ENCODE results near the gene C14orf119. TPM values are rescaled to one million over a fixed set of nuclear protein-coding genes. Genes with fewer than 3 reads are reported as not detected.
A peak's percentile ranks its signal among the peaks of the same experiment; 100 is the strongest.

C14orf119 gene
- total RNA-seq, 2 donors from 2014 or later: 10.5 to 11.6 TPM

GRCh38 chr14:23086565-23086964 lies 8.7 kb upstream of the C14orf119 start:
- DNase-seq: no peak
- H3K4me1 Mint-ChIP-seq: peaks cover 21% of the 10 kb centered on the region
- H3K9me3 ChIP-seq (ENCODE audit: control insufficient read depth, low read length, poor library complexity, severe bottlenecking): no peaks in the 10 kb centered on the region
- no peak for ATAC-seq
- H3K4me3 Mint-ChIP-seq: no peak overlapping the region
- no peaks in the 10 kb centered on the region for H3K27me3 Mint-ChIP-seq
- peak overlapping the region; percentile 74 for H3K27ac Mint-ChIP-seq
- peaks cover 8% of the 10 kb centered on the region for H3K36me3 Mint-ChIP-seq (ENCODE audit: low read depth)

- DNase-seq: no peak
- no peaks in the 10 kb centered on the region for H3K9me3 ChIP-seq (ENCODE audit: control insufficient read depth, low read length, poor library complexity, severe bottlenecking)
- ATAC-seq: no peak
- Mint-ChIP-seq H3K4me3 (no peak overlapping the region), H3K4me1 (peaks cover 32% of the 10 kb centered on the region), H3K36me3 (ENCODE audit: low read depth) (peaks cover 8% of the 10 kb centered on the region), H3K27me3 (no peaks in the 10 kb centered on the region), H3K27ac (peak overlapping the region; percentile 11)
Measured at GRCh38 chr14:23089498-23090253, 5.6 kb upstream of the C14orf119 start.

GRCh38 chr14:23090254-23090636 lies 5.1 kb upstream of the C14orf119 start:
- no peak overlapping the region for H3K4me3 Mint-ChIP-seq
- H3K9me3 ChIP-seq (ENCODE audit: control insufficient read depth, low read length, poor library complexity, severe bottlenecking): no peaks in the 10 kb centered on the region
- no peak for DNase-seq
- H3K36me3 Mint-ChIP-seq (ENCODE audit: low read depth): peaks cover 6% of the 10 kb centered on the region
- no peaks in the 10 kb centered on the region for H3K27me3 Mint-ChIP-seq
- no peak for ATAC-seq
- H3K27ac Mint-ChIP-seq: no peak overlapping the region
- H3K4me1 Mint-ChIP-seq: peaks cover 32% of the 10 kb centered on the region

GRCh38 chr14:23091294-23092225 lies 3.7 kb upstream of the C14orf119 start:
- Mint-ChIP-seq H3K36me3 (ENCODE audit: low read depth) (peaks cover 6% of the 10 kb centered on the region), H3K4me1 (peaks cover 28% of the 10 kb centered on the region), H3K27me3 (no peaks in the 10 kb centered on the region), H3K27ac (peak overlapping the region; percentile 6), H3K4me3 (no peak overlapping the region)
- H3K9me3 ChIP-seq (ENCODE audit: control insufficient read depth, low read length, poor library complexity, severe bottlenecking): no peaks in the 10 kb centered on the region
- DNase-seq (no peak), ATAC-seq (no peak)

GRCh38 chr14:23093104-23093503 lies 2.2 kb upstream of the C14orf119 start:
- no peak for ATAC-seq
- H3K27me3 Mint-ChIP-seq: no peaks in the 10 kb centered on the region
- DNase-seq: no peak
- H3K4me3 Mint-ChIP-seq: no peak overlapping the region
- H3K4me1 Mint-ChIP-seq: peaks cover 27% of the 10 kb centered on the region
- H3K9me3 ChIP-seq (ENCODE audit: control insufficient read depth, low read length, poor library complexity, severe bottlenecking): no peaks in the 10 kb centered on the region
- no peak overlapping the region for H3K27ac Mint-ChIP-seq
- H3K36me3 Mint-ChIP-seq (ENCODE audit: low read depth): peaks cover 3% of the 10 kb centered on the region

- Mint-ChIP-seq H3K27ac (no peak overlapping the region), H3K27me3 (no peaks in the 10 kb centered on the region), H3K4me3 (no peak overlapping the region), H3K36me3 (ENCODE audit: low read depth) (peaks cover 3% of the 10 kb centered on the region), H3K4me1 (peaks cover 27% of the 10 kb centered on the region)
- no peak for ATAC-seq
- DNase-seq: no peak
- H3K9me3 ChIP-seq (ENCODE audit: control insufficient read depth, low read length, poor library complexity, severe bottlenecking): no peaks in the 10 kb centered on the region
Measured at GRCh38 chr14:23093526-23093925, 1.8 kb upstream of the C14orf119 start.

- no peaks in the 10 kb centered on the region for H3K9me3 ChIP-seq (ENCODE audit: control insufficient read depth, low read length, poor library complexity, severe bottlenecking)
- Mint-ChIP-seq H3K27me3 (no peaks in the 10 kb centered on the region), H3K36me3 (ENCODE audit: low read depth) (peaks cover 3% of the 10 kb centered on the region), H3K27ac (no peak overlapping the region), H3K4me1 (peaks cover 27% of the 10 kb centered on the region), H3K4me3 (no peak overlapping the region)
- DNase-seq (no peak), ATAC-seq (no peak)
Measured at GRCh38 chr14:23093991-23094665, 1.2 kb upstream of the C14orf119 start.

- DNase-seq (peak in 1 of 3 donors; percentile 99), ATAC-seq (peak; percentile 43)
- Mint-ChIP-seq H3K27ac (no peak within 1 kb of the TSS), H3K36me3 (ENCODE audit: low read depth) (no peaks in the 10 kb centered on the region), H3K27me3 (no peaks in the 10 kb centered on the region), H3K4me1 (peaks cover 26% of the 10 kb centered on the region), H3K4me3 (no peak within 1 kb of the TSS)
- no peaks in the 10 kb centered on the region for H3K9me3 ChIP-seq (ENCODE audit: control insufficient read depth, low read length, poor library complexity, severe bottlenecking)
Measured at GRCh38 chr14:23094666-23095195, 574 bp upstream of the C14orf119 start, which contains the start of gene ACIN1. ACIN1 (minus strand) TSS chr14:23095136; CDS start chr14:23095112, 24 bp downstream.

GRCh38 chr14:23097786-23098185 lies 2.5 kb downstream of the C14orf119 start:
- no peaks in the 10 kb centered on the region for H3K36me3 Mint-ChIP-seq (ENCODE audit: low read depth)
- DNase-seq: no peak
- no peak for ATAC-seq
- no peaks in the 10 kb centered on the region for H3K9me3 ChIP-seq (ENCODE audit: control insufficient read depth, low read length, poor library complexity, severe bottlenecking)
- H3K27me3 Mint-ChIP-seq: no peaks in the 10 kb centered on the region
- H3K4me1 Mint-ChIP-seq: peaks cover 24% of the 10 kb centered on the region
- no peak overlapping the region for H3K4me3 Mint-ChIP-seq
- no peak overlapping the region for H3K27ac Mint-ChIP-seq

GRCh38 chr14:23099212-23099861 lies 4.0 kb downstream of the C14orf119 start:
- ATAC-seq (no peak), DNase-seq (no peak)
- Mint-ChIP-seq H3K36me3 (ENCODE audit: low read depth) (no peaks in the 10 kb centered on the region), H3K27ac (no peak overlapping the region), H3K4me3 (no peak overlapping the region), H3K27me3 (no peaks in the 10 kb centered on the region), H3K4me1 (peaks cover 16% of the 10 kb centered on the region)
- no peaks in the 10 kb centered on the region for H3K9me3 ChIP-seq (ENCODE audit: control insufficient read depth, low read length, poor library complexity, severe bottlenecking)

- Mint-ChIP-seq H3K4me3 (no peak overlapping the region), H3K4me1 (peaks cover 16% of the 10 kb centered on the region), H3K27ac (peak overlapping the region; percentile 62), H3K36me3 (ENCODE audit: low read depth) (peaks cover 2% of the 10 kb centered on the region), H3K27me3 (no peaks in the 10 kb centered on the region)
- ATAC-seq (no peak), DNase-seq (no peak)
- H3K9me3 ChIP-seq (ENCODE audit: control insufficient read depth, low read length, poor library complexity, severe bottlenecking): no peaks in the 10 kb centered on the region
Measured at GRCh38 chr14:23101213-23101970, 6.1 kb downstream of the C14orf119 start.
